ENCODE results near the gene BTN3A1.

BTN3A1 gene

GRCh38 chr6:26380256-26380655, 21.8 kb upstream of the BTN3A1 start:
- DNase-seq, result no peak

- DNase-seq, result no peak
These were observed 20.0 kb upstream of the BTN3A1 start for GRCh38 chr6:26382121-26382520.

GRCh38 chr6:26383624-26384417, 18.3 kb upstream of the BTN3A1 start:
- DNase-seq, result no peak

GRCh38 chr6:26385734-26386125, 16.3 kb upstream of the BTN3A1 start:
- DNase-seq, result no peak

- no peak for DNase-seq
These were observed 14.5 kb upstream of the BTN3A1 start for GRCh38 chr6:26387565-26387964.

- no peak for DNase-seq
These were observed 14.1 kb upstream of the BTN3A1 start for GRCh38 chr6:26388014-26388413.

GRCh38 chr6:26388441-26388840, 13.6 kb upstream of the BTN3A1 start:
- DNase-seq, result no peak

- no peak for DNase-seq
These were observed 12.7 kb upstream of the BTN3A1 start for GRCh38 chr6:26389349-26389894.

- no peak for DNase-seq
These were observed 11.5 kb upstream of the BTN3A1 start for GRCh38 chr6:26390531-26390930.

GRCh38 chr6:26392932-26393636, 9.0 kb upstream of the BTN3A1 start:
- no peak for DNase-seq

GRCh38 chr6:26394289-26394688, 7.8 kb upstream of the BTN3A1 start:
- DNase-seq, result no peak

- no peak for DNase-seq
These were observed 3.5 kb upstream of the BTN3A1 start for GRCh38 chr6:26398555-26398954.

- DNase-seq, result no peak
These were observed 1.4 kb upstream of the BTN3A1 start for GRCh38 chr6:26400626-26401025.

GRCh38 chr6:26401389-26401986, 587 bp upstream of the BTN3A1 start:
- no peak for DNase-seq

GRCh38 chr6:26403893-26404292, 1.8 kb downstream of the BTN3A1 start:
- DNase-seq, result no peak

GRCh38 chr6:26404546-26404945, 2.5 kb downstream of the BTN3A1 start:
- no peak for DNase-seq

GRCh38 chr6:26408828-26409730, 7.0 kb downstream of the BTN3A1 start:
- DNase-seq, result no peak

GRCh38 chr6:26411751-26412150, 9.7 kb downstream of the BTN3A1 start:
- DNase-seq, result no peak

GRCh38 chr6:26412228-26412627, 10.2 kb downstream of the BTN3A1 start:
- DNase-seq, result no peak

- DNase-seq, result no peak
These were observed 10.9 kb downstream of the BTN3A1 start for GRCh38 chr6:26412954-26413353.

GRCh38 chr6:26414281-26414680, 12.2 kb downstream of the BTN3A1 start:
- no peak for DNase-seq

GRCh38 chr6:26415036-26415614, 13.1 kb downstream of the BTN3A1 start:
- no peak for DNase-seq

Measured in activated CD4-positive, alpha-beta T cell treated with anti-CD3 and anti-CD28 coated beads, Interleukin-2, amount 50 U/mL, for 1 hour (primary cell).